Right lobe of liver (tissue), 4 donors: ENCODE measurements around the gene GARIN5B.

Experiments used
- POLR2A ChIP-seq: fragments of 450-650 bp; IDR thresholded peaks from one replicate; pipeline ENCODE4 v1.6.1; 2017; ENCODE audit warnings: antibody characterized with exemption, mild to moderate bottlenecking
- TF ChIP-seq, protein P1 (sequence below), 4 donors: fragments of 200-600 bp in 3 of 4; fragments of 450-650 bp in 1 of 4; IDR thresholded peaks; one replicate each; pipeline versions ENCODE4 v1.5.1 to v1.8.0; 2016 to 2022; ENCODE audit warnings: antibody characterized with exemption in 4 of 4, mild to moderate bottlenecking in 2 of 4
- donor health status: DM: no; HTN: no; CAD: no.
- donor health status: DM: no; HTN: no; CAD: no.
- donor health status: DM: no; HTN: yes; CAD: no.

DNA sequence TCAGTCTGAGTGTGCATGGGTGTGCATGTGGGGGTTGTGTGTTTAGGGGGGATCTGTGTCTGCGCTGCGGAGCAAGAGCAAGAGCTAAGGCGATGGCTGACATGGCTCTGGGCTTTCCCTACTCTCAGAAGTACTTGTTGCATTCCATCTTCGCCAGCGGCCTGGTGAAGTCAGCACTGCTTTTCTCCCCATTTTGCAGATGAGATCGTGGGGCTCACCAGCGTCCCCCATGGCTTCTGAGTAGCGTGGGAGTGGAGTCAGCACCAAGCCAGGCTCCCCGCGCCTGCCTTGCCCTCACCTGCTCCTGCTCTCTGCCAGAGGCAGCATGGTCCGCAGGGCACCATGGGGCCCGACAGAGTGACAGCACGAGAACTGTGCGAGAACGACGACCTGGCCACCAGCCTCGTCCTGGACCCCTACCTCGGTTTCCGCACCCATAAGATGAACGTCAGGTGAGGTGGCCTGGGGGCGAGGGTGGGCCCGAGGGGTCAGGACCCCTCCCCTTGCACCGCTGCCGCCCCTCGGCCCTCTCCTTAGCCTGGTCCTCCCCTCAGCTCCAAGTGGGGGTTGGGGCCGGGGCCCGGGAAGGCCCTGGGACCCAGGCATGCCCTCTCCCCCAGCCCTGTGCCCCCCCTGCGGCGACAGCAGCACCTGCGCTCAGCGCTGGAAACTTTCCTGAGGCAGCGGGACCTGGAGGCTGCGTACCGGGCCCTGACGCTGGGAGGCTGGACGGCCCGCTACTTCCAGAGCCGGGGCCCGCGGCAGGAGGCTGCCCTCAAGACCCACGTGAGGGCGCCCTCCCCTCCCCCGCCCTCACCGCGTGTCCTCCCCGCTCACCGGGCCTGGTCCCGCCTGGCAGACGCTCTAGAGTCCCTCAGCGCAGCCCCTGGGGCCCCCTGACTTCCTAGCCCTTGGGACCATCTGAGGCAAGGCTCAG lies 21.2 kb downstream of the GARIN5B start:
- TF ChIP-seq, protein P1, sequence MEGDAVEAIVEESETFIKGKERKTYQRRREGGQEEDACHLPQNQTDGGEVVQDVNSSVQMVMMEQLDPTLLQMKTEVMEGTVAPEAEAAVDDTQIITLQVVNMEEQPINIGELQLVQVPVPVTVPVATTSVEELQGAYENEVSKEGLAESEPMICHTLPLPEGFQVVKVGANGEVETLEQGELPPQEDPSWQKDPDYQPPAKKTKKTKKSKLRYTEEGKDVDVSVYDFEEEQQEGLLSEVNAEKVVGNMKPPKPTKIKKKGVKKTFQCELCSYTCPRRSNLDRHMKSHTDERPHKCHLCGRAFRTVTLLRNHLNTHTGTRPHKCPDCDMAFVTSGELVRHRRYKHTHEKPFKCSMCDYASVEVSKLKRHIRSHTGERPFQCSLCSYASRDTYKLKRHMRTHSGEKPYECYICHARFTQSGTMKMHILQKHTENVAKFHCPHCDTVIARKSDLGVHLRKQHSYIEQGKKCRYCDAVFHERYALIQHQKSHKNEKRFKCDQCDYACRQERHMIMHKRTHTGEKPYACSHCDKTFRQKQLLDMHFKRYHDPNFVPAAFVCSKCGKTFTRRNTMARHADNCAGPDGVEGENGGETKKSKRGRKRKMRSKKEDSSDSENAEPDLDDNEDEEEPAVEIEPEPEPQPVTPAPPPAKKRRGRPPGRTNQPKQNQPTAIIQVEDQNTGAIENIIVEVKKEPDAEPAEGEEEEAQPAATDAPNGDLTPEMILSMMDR (IDR thresholded peaks at IDR 0.05), result no peak
- no peak for TF ChIP-seq POLR2A
